ENCODE results near the gene PIK3CG. TPM values are rescaled to one million over a fixed set of nuclear protein-coding genes. Genes with fewer than 3 reads are reported as not detected.

Gene PIK3CG
- total and polyA plus RNA-seq, 8 donors: 0.15 to 21.9 (median 3.1) TPM

DNA sequence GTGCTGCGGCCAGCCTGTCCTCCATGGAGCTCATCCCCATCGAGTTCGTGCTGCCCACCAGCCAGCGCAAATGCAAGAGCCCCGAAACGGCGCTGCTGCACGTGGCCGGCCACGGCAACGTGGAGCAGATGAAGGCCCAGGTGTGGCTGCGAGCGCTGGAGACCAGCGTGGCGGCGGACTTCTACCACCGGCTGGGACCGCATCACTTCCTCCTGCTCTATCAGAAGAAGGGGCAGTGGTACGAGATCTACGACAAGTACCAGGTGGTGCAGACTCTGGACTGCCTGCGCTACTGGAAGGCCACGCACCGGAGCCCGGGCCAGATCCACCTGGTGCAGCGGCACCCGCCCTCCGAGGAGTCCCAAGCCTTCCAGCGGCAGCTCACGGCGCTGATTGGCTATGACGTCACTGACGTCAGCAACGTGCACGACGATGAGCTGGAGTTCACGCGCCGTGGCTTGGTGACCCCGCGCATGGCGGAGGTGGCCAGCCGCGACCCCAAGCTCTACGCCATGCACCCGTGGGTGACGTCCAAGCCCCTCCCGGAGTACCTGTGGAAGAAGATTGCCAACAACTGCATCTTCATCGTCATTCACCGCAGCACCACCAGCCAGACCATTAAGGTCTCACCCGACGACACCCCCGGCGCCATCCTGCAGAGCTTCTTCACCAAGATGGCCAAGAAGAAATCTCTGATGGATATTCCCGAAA lies 2.7 kb downstream of the PIK3CG start:
- TF ChIP-seq POLR2A (IDR thresholded peaks at IDR 0.05): no peak
- TF ChIP-seq, protein P1, sequence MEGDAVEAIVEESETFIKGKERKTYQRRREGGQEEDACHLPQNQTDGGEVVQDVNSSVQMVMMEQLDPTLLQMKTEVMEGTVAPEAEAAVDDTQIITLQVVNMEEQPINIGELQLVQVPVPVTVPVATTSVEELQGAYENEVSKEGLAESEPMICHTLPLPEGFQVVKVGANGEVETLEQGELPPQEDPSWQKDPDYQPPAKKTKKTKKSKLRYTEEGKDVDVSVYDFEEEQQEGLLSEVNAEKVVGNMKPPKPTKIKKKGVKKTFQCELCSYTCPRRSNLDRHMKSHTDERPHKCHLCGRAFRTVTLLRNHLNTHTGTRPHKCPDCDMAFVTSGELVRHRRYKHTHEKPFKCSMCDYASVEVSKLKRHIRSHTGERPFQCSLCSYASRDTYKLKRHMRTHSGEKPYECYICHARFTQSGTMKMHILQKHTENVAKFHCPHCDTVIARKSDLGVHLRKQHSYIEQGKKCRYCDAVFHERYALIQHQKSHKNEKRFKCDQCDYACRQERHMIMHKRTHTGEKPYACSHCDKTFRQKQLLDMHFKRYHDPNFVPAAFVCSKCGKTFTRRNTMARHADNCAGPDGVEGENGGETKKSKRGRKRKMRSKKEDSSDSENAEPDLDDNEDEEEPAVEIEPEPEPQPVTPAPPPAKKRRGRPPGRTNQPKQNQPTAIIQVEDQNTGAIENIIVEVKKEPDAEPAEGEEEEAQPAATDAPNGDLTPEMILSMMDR (IDR thresholded peaks at IDR 0.05): no peak
- TF ChIP-seq POLR2AphosphoS5 (IDR thresholded peaks at IDR 0.05): no peak
- no peak for TF ChIP-seq EP300 (IDR thresholded peaks at IDR 0.05)
- no peak for DNase-seq
- WGBS, 5 donors: 96 to 98% (median 98%) methylated on average over 38 to 54 of the region's 54 CpGs
- H3K36me3 ChIP-seq: peaks cover 0 to 11% (median 7%) of the 10 kb centered on the region in 4 donors
- no peaks in the 10 kb centered on the region for H3K27me3 ChIP-seq
- H3K4me1 ChIP-seq: peaks cover 0 to 47% (median 2%) of the 10 kb centered on the region in 4 donors
- no peaks in the 10 kb centered on the region for H3K9me3 ChIP-seq
- H3K4me3 ChIP-seq: no peak overlapping the region
- intact Hi-C loops (cut with DNase I; ENCODE audit: low total_unique reads): no loop called here
- no peak overlapping the region for H3K27ac ChIP-seq

- DNase-seq: no peak
- Histone ChIP-seq H3K4me3 (no peak overlapping the region), H3K4me1 (peaks cover 0 to 42% (median 2%) of the 10 kb centered on the region in 4 donors), H3K36me3 (peaks cover 0 to 11% (median 7%) of the 10 kb centered on the region in 4 donors), H3K27me3 (no peaks in the 10 kb centered on the region), H3K9me3 (no peaks in the 10 kb centered on the region), H3K27ac (no peak overlapping the region)
- intact Hi-C loops (cut with DNase I; ENCODE audit: low total_unique reads): no loop called here
- WGBS, 5 donors: 93 to 97% (median 96%) methylated on average over 18 to 20 of the region's 20 CpGs
- TF ChIP-seq POLR2A (IDR thresholded peaks at IDR 0.05): no peak
- no peak for TF ChIP-seq EP300 (IDR thresholded peaks at IDR 0.05)
- TF ChIP-seq POLR2AphosphoS5 (IDR thresholded peaks at IDR 0.05): no peak
- TF ChIP-seq, protein P1 (IDR thresholded peaks at IDR 0.05): no peak
Measured at GRCh38 chr7:106868364-106868763, 3.3 kb downstream of the PIK3CG start.

- H3K27ac ChIP-seq: peak overlapping the region in 1 of 5 donors; percentile 18
- H3K4me3 ChIP-seq: no peak overlapping the region
- no peak for TF ChIP-seq POLR2AphosphoS5 (IDR thresholded peaks at IDR 0.05)
- no peak for TF ChIP-seq POLR2A (IDR thresholded peaks at IDR 0.05)
- TF ChIP-seq EP300 (IDR thresholded peaks at IDR 0.05): no peak
- TF ChIP-seq, protein P1 (IDR thresholded peaks at IDR 0.05): no peak
- DNase-seq: no peak
- H3K36me3 ChIP-seq: peaks cover 0 to 16% (median 7%) of the 10 kb centered on the region in 4 donors
- 56 to 85% (median 76%) methylated on average over 1 of the region's 1 CpG for WGBS, 5 donors
- peaks cover 0 to 28% (median 0%) of the 10 kb centered on the region in 4 donors for H3K4me1 ChIP-seq
- intact Hi-C loops (cut with DNase I; ENCODE audit: low total_unique reads): no loop called here
- H3K27me3 ChIP-seq: no peaks in the 10 kb centered on the region
- no peaks in the 10 kb centered on the region for H3K9me3 ChIP-seq
Measured at GRCh38 chr7:106869954-106870353, 4.9 kb downstream of the PIK3CG start.

- no peak for DNase-seq
- H3K9me3 ChIP-seq: no peaks in the 10 kb centered on the region
- TF ChIP-seq EP300 (IDR thresholded peaks at IDR 0.05) (no peak), POLR2AphosphoS5 (IDR thresholded peaks at IDR 0.05) (no peak), POLR2A (IDR thresholded peaks at IDR 0.05) (no peak)
- TF ChIP-seq, protein P1 (IDR thresholded peaks at IDR 0.05): no peak
- 38 to 61% (median 47%) methylated on average over 3 of the region's 3 CpGs for WGBS, 5 donors
- peak overlapping the region in 1 of 5 donors; percentile 18 for H3K27ac ChIP-seq
- intact Hi-C loops (cut with DNase I; ENCODE audit: low total_unique reads): no loop called here
- no peaks in the 10 kb centered on the region for H3K27me3 ChIP-seq
- H3K4me3 ChIP-seq: no peak overlapping the region
- H3K36me3 ChIP-seq: peaks cover 0 to 16% (median 7%) of the 10 kb centered on the region in 4 donors
- peaks cover 0 to 28% (median 0%) of the 10 kb centered on the region in 4 donors for H3K4me1 ChIP-seq
Measured at GRCh38 chr7:106870528-106870927, 5.4 kb downstream of the PIK3CG start.

Measured in stomach (tissue), 9 donors.